ENCODE results near the gene TSPAN11.
"Not testable (repeated sequence)": the region's sequence is repeated elsewhere in the genome, so short reads cannot be mapped to it uniquely, and the experiment has no call there.

The TSPAN11 gene

DNA sequence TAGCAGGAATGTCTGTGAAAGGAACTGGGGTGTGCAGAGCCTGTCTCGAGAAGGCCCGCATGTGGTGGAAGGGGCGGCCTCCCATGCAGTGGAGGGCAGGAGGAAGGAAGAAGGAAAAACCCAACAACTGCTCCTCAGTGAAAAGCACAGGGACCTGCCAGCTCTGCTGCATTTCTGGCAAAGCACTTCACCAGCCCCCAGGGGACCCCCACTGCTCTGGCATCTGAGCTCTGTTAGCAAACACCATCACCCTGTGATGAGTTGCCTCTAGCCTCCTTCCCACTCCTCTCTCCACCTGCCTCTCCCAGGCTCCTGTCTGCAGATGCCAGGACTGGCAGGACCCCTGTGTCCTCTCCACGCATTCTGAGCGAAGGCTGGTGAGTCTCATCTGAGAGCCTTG is 78.1 kb downstream of the TSPAN11 start:
- no peak for DNase-seq

DNA sequence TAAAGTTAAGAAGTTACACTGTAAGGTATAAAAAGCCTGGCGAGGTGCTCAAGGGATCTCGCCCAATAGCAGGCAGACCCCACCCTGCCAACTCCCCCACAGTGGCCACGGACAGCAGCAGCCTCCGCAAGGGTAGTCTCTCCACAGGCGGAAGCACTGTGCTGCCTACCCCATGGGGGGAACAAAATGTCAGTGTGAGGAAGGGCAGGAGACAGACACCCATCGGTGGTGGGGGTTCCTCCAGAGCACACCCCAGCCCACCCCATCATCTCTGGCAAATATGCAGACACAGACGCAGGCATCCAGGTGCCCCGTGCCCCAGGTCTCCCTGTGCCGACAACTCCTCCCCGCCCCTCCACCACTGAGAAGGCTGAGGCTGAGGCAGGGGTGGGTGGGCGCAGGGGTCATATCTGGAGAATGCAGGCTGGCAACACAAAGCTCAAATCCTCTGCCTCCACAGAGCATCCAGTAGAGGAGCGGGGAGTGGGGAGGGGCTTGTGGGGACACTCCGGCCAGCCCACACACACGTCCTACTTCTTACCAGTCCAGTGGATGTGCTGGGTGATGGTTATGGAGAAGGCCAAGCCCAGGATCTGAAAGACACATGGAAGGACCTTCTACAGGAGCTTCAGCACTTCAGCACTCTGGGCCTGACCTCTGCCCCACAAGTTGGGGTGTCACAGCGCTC is 78.9 kb downstream of the TSPAN11 start:
- no peak for DNase-seq

DNA sequence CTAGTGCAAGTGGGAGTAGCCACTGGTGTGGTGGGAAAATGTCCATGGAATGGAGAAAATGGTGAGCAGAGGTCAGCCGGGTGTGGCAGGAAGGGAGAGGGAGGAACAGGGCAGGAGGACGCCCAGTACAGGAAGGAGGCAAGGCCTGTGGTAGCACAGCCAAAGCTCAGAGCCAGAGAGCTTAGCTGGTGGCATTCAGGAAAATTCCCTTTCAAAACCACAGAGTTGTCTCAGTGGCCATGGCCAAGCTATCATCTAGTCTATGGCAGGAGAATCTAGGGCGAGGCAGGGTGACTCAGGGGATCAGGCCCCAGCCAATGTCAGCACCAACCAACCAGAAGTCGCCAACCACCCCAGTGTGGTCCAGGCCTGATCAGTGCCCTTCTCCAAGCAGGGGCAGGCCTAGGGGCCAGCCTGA is 79.4 kb downstream of the TSPAN11 start:
- no peak for DNase-seq

DNA sequence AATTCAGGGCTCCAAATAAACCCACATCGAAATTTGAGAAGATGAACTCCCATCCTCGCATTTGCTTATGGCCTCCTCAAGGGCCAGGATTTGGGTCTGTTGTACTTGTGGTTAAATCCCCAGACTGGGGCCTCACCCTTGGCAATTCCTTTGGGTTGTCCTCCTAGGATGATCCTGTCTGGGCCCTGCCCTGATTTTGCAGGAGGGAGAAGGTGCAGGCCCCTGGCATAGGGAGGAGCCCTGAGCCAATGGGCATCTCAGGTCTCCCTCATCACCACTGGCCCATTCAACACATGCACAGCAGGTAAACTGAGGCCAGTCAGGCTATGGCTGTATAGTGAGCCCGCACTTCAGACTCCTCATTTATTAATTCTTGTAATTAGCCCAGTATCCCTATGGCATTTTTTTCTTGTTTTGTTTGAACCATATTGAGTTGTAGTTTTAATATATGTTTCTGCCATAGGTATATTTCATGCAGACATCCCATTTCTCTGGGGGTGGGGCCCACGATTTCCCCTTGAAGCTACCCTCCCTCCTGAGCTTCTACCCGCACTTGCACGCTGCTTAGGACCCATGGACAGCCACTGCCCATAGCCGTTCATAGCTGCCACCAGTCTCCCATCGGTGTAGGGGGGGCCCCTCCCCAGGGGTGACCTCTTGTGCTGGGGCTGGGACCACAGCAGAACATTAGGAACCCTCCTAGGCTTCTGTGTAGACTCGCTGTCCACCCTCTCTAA is 80.0 kb downstream of the TSPAN11 start:
- DNase-seq: no peak

GRCh38 chr12:31007153-31007495 is 80.6 kb downstream of the TSPAN11 start:
- DNase-seq: no peak

GRCh38 chr12:31007636-31008175 is 81.2 kb downstream of the TSPAN11 start:
- DNase-seq: no peak

GRCh38 chr12:31008241-31008761 is 81.8 kb downstream of the TSPAN11 start:
- no peak for DNase-seq

- DNase-seq: no peak
Observed at GRCh38 chr12:31008961-31009840, 82.7 kb downstream of the TSPAN11 start.

DNA sequence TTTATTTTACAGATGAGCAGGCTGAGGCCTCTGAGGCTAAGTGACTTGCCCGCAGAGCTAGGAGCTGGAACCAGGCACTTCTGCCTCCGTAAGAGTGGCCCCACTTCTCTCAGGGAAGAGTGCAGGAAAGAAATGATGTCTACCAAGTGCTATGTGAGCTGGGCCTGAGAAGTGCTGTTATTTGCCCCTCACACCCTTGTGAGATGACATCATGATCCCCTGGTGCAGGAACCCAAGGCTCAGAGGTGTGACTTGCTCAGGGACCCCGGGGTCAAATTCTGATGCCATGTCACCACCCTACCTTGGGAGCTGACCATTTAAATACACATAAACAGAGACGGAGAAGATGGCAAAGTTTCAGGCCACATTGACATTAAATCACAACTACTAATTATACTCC is 83.4 kb downstream of the TSPAN11 start:
- no peak for DNase-seq

DNA sequence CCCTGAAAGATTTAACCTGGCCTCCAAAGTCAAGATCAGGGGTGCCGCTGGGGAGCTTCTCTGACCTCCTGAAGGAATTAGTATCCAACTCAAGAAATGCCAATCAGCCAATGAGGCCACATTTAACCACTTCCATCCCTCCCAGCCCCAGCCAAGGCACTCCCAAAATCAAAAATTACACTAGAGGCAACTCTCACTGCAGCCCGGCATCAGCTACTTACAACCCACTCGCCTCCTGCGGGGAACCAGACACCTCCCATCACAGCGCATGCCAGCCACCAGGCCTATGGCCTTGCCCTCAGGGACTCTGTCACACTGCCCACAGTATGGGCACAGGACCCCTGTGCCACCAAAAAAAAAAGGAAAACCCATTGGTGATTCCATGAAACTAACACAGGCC is 84.8 kb downstream of the TSPAN11 start:
- no peak for DNase-seq

- no peak for DNase-seq
Observed at GRCh38 chr12:31011746-31012566, 85.4 kb downstream of the TSPAN11 start.

DNA sequence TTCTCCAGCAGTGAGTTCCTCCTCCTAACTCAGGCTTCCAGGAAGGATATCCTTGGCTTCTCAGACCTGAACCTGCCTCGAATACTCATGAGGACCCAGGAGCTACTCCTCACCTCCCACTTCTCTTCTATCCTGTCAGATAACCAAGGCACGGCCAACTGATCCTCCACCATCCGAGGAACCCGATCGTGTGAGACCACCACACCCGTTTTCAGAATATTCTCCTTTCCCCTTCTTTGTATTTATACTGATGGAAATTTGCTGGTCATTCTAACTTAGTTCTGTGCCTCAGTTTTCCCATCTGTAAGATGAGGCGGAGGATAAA is 86.0 kb downstream of the TSPAN11 start:
- DNase-seq: not testable (repeated sequence)

DNA sequence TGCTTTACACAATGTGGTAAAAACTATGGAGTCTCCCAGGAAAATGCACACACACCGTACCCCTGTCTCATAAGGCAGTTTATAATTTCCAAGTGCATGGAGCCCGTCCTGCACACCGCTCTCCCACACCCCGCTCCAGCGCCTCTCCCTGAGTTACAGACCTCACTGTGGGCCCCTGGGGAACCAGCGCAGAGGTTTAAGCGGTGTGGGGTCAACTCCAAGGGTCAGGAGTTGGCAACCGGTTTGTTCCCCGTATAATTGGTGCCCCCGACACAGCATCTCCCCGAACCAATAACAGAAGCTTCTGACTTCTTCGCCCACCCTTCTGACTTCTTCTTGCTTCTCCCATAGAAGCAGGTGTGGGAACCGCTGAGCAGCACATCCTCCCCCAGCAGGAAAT is 88.7 kb downstream of the TSPAN11 start:
- DNase-seq: no peak

DNA sequence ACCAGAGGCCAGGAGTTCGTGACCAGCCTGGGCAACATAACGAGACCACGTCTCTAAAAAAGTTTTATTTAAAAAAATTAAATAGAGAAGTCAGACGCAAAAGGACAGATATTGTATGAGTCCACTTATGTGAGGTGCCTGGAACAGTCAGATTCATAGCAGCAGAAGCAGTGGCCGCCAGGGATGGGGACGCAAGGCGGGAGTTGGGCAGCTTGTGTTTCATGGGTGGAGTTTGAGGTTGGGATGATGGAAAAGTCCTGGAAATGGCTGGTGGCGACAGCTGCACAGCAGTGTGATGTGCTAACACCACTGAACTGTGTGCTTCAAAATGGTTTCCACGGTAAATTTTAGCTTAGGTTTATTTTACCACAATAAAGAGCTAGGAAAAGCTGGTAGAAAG is 89.5 kb downstream of the TSPAN11 start:
- no peak for DNase-seq

DNA sequence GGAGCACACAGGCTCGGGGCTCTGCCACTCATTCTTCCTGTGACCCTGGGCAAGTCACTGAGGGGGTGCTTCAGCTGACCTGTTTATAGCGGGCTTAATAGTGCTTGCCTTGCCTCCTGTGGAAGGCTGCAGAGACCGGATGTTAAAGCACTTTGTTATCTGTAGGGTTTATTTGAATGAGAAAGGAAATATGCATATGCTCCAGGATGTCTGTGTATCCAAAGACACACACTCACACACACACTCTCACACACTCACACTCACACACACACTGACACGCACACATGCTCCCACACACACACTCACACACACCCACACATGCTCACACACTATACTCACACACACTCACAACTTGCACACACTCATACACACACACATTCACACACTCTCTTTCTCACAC is 91.0 kb downstream of the TSPAN11 start:
- DNase-seq: no peak

GRCh38 chr12:31018106-31018789 is 91.7 kb downstream of the TSPAN11 start:
- no peak for DNase-seq

DNA sequence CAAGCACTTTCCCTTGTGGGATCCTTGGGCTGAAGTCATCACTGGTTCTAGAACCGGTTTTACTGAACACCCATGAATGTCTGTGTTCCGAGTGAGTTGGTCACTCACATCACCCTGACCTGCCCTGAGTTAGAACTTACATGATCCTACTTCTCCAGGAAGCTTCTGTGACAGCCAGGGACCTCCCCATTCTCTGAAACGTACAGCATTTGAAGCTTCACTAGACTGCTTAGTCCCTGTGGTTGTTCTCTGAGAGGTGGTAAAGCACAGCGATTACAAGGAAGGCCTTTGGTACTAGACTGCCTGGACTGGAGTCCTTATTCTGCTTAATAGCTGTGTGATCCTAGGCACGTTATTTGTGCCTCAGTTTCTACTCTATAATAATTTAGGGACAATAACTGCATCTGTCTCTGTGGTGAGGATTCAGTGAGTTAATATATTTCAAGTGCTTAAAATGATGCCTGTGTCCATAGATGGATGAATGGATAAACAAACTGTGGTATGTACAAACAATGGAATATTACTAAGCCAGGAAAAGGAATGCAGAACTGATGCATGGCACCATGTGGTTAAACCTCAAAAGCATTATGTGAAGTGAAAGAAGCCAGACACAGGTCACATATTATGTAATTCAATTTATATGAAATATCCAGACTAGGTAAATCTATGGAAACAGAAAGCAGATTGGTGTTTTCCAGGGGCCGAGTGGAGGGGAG is 92.4 kb downstream of the TSPAN11 start:
- DNase-seq: no peak

DNA sequence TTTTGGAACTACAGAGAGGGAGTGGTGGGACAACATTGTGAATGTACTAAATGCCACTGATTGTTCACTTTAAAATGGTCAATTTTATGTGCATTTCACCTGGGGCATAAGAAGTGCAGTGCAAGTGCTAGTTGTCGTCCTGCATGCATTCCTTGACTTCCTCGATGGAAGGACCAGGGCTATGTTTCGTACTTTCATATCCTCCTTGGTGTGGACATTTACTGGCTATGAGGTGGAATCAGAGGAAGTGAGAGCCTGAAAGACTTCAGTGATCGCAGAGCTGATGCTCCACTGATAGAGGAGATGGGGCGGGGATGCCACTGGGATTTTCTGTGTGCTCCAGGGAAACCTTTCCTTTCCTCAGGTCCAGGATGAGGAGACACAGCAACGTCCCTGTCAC is 93.0 kb downstream of the TSPAN11 start:
- no peak for DNase-seq

DNA sequence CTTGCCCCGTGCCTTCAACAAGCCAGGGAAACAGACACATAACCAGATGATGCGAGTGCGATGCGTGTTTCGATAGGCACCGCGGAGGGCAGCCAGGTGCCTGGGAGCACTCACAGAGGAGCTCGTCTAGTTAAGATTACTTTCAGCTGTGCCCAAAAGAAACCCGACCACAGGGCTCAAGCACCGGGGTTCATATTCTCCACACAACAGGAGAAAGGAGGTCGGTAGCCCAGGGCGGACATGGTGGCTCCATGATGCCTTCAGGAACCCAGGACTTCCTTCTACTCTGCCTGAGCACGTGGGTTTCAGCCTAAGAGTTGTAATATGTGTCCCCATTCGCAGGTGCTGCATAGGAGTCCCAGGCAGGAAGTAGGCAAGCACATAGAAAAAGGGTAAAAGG is 93.4 kb downstream of the TSPAN11 start:
- DNase-seq: no peak

DNA sequence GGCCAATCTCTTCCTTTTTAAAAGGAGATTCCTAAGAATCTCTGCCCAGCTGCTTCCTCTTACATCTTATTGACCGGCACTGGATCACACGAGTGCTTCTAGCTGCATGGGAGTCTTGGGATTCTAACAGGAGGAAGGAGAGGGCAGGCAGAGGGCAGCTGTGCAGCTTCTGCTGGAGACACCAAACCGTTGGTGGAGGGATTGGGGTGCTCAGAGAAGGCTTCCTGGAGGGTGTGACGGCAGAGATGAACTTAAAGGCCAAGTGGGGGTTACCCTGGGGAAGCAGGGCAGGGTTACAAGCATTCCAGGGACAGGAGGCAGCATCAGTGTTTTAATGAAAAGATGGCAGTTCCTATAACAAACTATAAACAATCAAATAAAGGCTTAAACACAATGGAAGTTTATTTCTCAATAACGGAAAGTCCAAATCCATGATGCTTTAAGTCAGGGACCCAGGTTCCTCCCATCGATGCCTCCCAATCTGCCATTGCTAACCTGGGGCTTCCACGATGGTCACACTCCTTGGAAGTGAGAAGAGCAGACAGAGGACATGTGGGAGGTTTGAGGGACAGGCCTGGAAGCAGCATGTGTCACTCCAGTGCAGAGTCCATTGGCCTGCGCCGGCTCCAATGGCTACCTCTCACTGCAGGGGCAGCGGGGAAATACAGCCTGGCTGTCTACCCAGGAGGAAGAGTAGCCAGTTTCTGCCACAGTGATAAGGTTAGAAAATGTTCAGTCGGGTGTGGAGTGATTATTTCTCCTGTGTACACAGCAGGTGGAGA is 94.0 kb downstream of the TSPAN11 start:
- no peak for DNase-seq
